GM18951 (cell line): ENCODE data around the gene TBPL2.
"Not testable (repeated sequence)": the region's sequence is repeated elsewhere in the genome, so short reads cannot be mapped to it uniquely, and the experiment has no call there.

Source experiments
- POLR2A ChIP-seq: IDR thresholded peaks from 4 replicates; pipeline ENCODE4 v1.6.1; 2011; ENCODE audit warnings: mild to moderate bottlenecking; ENCODE audit not compliant: insufficient read length, insufficient read depth; ENCODE audit errors: extremely low read depth
- in situ Hi-C: fragments of 300-500 bp; cut with MboI; formaldehyde crosslinking; loops from one replicate; pipeline ENCODE4 v1.12.0; 2022; ENCODE audit warnings: low sequenced_read_pairs, mixed read lengths, inconsistent platforms; ENCODE audit not compliant: unreplicated experiment

Gene TBPL2

DNA sequence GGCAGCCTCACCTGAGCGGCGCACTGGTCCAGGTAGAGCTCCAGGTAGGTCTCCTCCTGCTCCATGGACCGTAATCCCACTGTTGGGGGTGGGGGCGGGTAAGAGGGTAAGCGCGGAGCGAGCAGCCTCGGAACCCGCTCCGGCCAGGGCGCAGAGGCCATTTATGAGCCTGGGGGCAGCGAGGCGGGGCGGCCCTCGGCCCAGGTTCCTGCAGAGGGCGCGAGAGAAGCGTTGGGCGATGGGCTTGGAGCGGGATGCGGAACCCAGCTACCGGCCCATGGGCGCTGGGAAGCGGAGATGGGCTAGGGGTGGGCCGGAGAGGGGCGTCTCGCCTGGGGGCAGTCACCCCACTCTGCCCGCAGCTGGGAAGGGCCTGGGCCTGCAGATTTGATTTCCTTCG lies at the start of gene TBPL2:
TSS of gene TBPL2 (minus strand) at position 232 of the 400 bp plus-strand sequence. CDS start at position 65, 167 bp downstream.
- in situ Hi-C loops: loop anchor here (25.0 kb wide), 1 partner anchor 1022 kb away; no protein-coding TSS in a partner anchor
- TF ChIP-seq POLR2A: no peak

GRCh38 chr14:55488204-55488603 lies 47.8 kb upstream of the TBPL2 start:
- no peak for TF ChIP-seq POLR2A
- in situ Hi-C loops: no loop called here

DNA sequence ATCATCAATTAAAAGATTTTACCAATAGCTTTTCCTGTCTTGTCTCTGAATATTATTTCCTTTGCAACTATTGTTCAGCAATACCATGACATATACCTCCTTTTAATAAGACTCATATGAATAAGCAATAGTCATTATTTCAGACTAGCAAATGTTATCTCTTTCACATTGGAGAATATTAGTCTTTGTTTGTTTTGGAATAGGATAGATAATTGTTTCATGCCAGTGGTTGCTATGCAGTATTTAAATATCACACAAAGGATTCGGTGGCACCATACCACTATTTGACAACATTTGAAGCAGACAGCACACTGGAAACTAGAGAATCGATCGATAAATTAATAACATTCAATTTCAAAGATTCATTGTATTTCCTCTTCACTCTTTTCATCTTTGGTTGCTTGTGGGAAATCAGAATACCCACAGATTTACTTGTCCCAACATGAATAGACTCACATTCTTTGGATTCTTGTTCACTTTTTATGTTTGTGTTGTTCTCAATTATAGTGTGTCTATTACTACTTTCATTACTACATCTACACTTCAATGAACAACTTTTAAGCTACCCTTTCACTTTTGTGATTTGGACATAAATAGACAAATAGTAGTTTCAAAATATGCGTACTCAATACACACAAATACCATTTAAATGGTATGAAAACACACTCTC lies 42.7 kb upstream of the TBPL2 start:
- in situ Hi-C loops: no loop called here
- no peak for TF ChIP-seq POLR2A

- in situ Hi-C loops: no loop called here
- no peak for TF ChIP-seq POLR2A
Observed at GRCh38 chr14:55481769-55482168, 41.4 kb upstream of the TBPL2 start.

DNA sequence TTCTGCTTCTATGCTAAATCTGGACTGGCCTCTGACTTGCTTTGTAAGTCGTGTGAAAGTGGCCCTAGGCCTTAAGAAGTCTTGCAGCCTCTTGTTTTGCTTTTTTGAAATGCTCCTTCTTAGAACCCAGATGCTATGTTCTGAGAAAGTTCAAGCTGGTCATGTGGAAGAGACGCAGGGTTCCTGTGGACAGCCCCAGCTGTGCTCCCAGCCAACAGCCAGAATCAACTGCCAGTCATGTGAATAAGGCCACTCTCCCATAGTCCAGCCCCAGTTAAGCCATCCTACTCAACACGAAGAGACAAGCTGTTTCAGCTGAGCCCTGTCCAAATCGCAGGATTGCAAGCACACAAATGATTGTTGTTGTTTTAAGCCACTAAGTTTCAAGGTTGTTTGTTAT lies 37.3 kb upstream of the TBPL2 start:
- no peak for TF ChIP-seq POLR2A
- in situ Hi-C loops: no loop called here

DNA sequence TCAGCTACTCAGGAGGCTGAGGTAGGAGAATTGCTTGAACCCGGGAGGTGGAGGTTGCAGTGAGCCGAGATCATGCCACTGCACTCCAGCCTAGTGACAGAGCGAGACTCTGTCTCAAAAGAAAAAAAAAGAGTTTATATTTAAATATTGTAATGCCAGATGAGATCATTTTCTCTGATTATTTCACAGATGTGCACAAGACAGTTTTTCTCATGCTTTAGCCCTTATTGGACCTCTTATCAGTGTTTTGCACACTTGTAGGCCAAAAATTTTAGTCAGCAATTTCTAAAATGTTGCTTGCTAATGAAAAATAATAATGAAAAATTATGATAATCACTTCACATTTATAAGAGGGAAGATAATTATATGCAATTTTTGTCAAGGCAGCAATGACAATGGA lies 36.0 kb upstream of the TBPL2 start:
- in situ Hi-C loops: not testable (repeated sequence)

GRCh38 chr14:55473786-55474185 lies 33.4 kb upstream of the TBPL2 start:
- TF ChIP-seq POLR2A: no peak
- in situ Hi-C loops: no loop called here

GRCh38 chr14:55470025-55470424 lies 29.6 kb upstream of the TBPL2 start:
- TF ChIP-seq POLR2A: no peak
- in situ Hi-C loops: no loop called here

GRCh38 chr14:55467307-55467706 lies 26.9 kb upstream of the TBPL2 start:
- in situ Hi-C loops: no loop called here

DNA sequence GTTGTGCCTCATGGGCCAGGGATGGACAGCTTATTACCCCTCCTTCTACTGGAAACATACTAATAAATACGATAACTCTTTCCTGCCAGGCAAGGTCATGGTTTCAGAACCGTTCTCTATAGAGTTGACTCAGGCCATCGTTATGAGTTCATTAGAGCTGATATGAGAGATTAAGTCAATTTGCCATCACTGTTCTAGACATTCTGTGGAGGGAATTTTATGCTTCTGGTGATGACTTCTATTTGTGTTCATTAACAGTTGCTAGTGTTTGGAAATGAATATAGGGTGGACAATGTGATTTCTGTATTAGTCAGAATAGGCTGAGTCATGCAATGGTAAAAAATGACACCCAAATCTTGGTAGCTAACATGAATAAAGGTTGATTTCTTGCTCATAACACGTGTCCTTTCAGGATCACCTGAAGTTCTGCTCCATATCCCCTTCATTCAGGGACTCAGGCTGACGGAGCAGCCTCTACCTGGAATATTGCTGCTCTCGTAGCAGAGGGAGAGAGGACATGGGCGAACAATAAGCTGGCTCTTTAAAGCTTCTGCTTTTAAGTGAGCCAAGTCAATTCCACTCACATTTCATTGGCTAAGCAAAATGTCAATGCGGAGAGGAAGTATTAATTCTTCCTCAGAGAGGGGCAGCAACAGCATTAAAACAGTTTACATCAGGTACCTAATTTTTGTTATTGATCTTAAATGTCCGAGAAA lies 18.5 kb upstream of the TBPL2 start:
- TF ChIP-seq POLR2A: no peak
- in situ Hi-C loops: no loop called here

More at GRCh38 chr14:55467307-55467706, 26.9 kb upstream of the TBPL2 start:
- TF ChIP-seq POLR2A: no peak

- in situ Hi-C loops: no loop called here
- no peak for TF ChIP-seq POLR2A
Observed at GRCh38 chr14:55457496-55457895, 17.1 kb upstream of the TBPL2 start.

DNA sequence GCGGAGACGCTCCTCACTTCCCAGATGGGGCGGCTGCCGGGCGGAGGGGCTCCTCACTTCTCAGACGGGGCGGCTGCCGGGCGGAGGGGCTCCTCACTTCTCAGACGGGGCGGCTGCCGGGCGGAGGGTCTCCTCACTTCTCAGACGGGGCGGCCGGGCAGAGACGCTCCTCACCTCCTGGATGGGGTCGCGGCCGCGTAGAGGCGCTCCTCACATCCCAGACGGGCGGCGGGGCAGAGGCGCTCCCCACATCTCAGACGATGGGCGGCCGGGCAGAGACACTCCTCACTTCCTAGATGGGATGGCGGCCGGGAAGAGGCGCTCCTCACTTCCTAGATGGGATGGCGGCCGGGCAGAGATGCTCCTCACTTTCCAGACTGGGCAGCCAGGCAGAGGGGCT lies 16.0 kb upstream of the TBPL2 start:
- in situ Hi-C loops: not testable (repeated sequence)

GRCh38 chr14:55454264-55455002 lies 14.0 kb upstream of the TBPL2 start:
- in situ Hi-C loops: no loop called here

GRCh38 chr14:55451950-55452349 lies 11.5 kb upstream of the TBPL2 start:
- TF ChIP-seq POLR2A: no peak
- in situ Hi-C loops: no loop called here

More at GRCh38 chr14:55454264-55455002, 14.0 kb upstream of the TBPL2 start:
- TF ChIP-seq POLR2A: no peak
